Measurements from ENCODE around the gene PHIP.

The PHIP gene

DNA sequence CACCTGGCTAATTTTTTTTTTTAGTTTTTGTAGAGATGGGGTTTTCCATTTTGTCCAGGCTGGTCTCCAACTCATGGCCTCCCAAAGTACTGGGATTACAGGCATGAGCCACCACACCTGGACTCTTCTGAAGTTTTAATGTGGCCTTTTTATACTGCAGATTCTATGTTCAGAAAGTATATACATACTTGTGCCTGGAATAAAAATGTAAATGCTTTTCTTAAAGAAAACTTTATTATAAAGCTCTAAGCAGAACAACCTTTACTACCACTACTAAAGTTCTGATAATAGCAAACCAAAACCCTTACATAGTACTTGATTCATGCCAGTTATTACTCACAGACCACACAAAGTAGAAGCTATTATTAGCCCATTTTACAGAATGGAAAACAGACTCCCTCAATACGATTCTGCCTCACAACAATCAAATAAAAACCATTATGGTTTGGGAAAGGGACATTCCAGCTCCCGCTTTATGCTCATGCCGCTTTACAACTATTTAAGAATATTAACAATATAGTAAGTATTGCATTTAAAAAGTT lies 5.3 kb downstream of the PHIP start:
- in situ Hi-C loops (cut with MboI; ENCODE audit: low sequenced_read_pairs, unreplicated experiment): no loop called here
- TF ChIP-seq, protein P1, sequence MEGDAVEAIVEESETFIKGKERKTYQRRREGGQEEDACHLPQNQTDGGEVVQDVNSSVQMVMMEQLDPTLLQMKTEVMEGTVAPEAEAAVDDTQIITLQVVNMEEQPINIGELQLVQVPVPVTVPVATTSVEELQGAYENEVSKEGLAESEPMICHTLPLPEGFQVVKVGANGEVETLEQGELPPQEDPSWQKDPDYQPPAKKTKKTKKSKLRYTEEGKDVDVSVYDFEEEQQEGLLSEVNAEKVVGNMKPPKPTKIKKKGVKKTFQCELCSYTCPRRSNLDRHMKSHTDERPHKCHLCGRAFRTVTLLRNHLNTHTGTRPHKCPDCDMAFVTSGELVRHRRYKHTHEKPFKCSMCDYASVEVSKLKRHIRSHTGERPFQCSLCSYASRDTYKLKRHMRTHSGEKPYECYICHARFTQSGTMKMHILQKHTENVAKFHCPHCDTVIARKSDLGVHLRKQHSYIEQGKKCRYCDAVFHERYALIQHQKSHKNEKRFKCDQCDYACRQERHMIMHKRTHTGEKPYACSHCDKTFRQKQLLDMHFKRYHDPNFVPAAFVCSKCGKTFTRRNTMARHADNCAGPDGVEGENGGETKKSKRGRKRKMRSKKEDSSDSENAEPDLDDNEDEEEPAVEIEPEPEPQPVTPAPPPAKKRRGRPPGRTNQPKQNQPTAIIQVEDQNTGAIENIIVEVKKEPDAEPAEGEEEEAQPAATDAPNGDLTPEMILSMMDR (IDR thresholded peaks at IDR 0.05; ENCODE audit: borderline replicate concordance, control extremely low read depth, extremely low read depth, insufficient read depth, missing control alignments): no peak
- DNase-seq (ENCODE audit: low spot score): peak; percentile 21

DNA sequence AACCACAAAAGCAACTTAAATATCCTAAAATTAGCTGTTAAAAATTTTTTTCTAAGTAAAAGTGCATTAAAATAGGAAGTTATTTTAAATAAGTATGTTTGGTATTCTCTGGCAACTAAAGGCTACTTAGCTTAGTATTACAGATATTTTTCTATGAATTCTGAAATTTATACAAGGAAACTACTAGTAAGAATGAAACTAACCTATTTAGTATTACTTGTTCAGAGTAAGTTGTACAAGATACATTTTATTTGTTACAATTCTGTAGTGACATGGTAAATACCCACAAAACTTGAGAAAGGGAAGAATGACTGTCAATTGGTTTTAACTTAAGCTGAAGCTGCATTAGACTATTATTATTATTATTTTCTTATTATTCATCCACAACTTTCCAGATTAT lies 6.5 kb downstream of the PHIP start:
- in situ Hi-C loops (cut with MboI; ENCODE audit: low sequenced_read_pairs, unreplicated experiment): no loop called here
- no peak for DNase-seq (ENCODE audit: low spot score)
- TF ChIP-seq, protein P1 (IDR thresholded peaks at IDR 0.05; ENCODE audit: borderline replicate concordance, control extremely low read depth, extremely low read depth, insufficient read depth, missing control alignments): no peak

GRCh38 chr6:79070206-79070825 lies 7.7 kb downstream of the PHIP start:
- in situ Hi-C loops (cut with MboI; ENCODE audit: low sequenced_read_pairs, unreplicated experiment): no loop called here
- TF ChIP-seq, protein P1 (IDR thresholded peaks at IDR 0.05; ENCODE audit: borderline replicate concordance, control extremely low read depth, extremely low read depth, insufficient read depth, missing control alignments): no peak
- peak; percentile 28 for DNase-seq (ENCODE audit: low spot score)

- DNase-seq (ENCODE audit: low spot score): no peak
- TF ChIP-seq, protein P1 (IDR thresholded peaks at IDR 0.05; ENCODE audit: borderline replicate concordance, control extremely low read depth, extremely low read depth, insufficient read depth, missing control alignments): no peak
- in situ Hi-C loops (cut with MboI; ENCODE audit: low sequenced_read_pairs, unreplicated experiment): no loop called here
Measured at GRCh38 chr6:79066828-79067227, 11.2 kb downstream of the PHIP start.

DNA sequence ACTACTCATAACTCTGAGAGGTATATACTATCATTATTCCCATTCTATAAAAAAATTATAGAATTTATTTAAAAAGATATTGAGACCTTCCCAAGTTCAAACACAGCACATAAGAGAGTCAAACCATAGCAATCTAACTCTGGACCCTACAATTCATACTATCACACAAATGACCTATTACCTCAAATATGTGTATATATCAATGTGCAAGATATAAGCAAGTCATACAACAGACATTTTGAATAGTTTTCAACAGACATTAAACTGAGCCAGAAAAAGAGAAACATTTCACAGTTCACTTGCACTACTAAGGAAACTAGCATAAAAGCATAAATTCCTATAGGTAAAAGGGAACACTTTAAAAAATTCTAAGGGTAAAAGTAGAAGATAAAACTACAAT lies 11.7 kb downstream of the PHIP start:
- no peak for DNase-seq (ENCODE audit: low spot score)
- TF ChIP-seq, protein P1 (IDR thresholded peaks at IDR 0.05; ENCODE audit: borderline replicate concordance, control extremely low read depth, extremely low read depth, insufficient read depth, missing control alignments): no peak
- in situ Hi-C loops (cut with MboI; ENCODE audit: low sequenced_read_pairs, unreplicated experiment): no loop called here

DNA sequence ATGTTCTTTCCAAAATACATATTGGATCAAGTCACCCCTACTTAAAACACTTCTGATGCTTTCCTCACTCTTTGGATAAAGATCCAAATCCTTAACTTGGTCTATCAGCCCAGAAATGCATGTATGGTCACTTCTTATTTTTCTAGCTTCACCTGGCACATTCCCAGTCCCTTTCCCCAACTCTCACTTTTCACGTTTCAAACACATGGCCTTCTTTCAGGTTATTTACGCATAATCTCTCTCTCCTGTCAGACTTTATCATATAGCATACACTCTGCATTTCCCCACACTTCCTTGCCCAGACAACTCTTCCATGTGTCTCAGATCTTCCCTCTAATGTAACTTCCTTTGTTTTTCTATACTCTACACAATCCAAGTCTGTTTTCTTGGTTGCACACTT lies 12.8 kb downstream of the PHIP start:
- DNase-seq (ENCODE audit: low spot score): no peak
- TF ChIP-seq, protein P1 (IDR thresholded peaks at IDR 0.05; ENCODE audit: borderline replicate concordance, control extremely low read depth, extremely low read depth, insufficient read depth, missing control alignments): no peak
- in situ Hi-C loops (cut with MboI; ENCODE audit: low sequenced_read_pairs, unreplicated experiment): no loop called here

Measured in GM13976 (cell line).